SK-N-SH treated with all-trans-retinoic acid at 6 μM for 48 hours (cell line): Measurements from ENCODE around the gene RORB.

Experiments used
- ATAC-seq: fragments of 200-7000 bp; cut with Tn5 transposase; 3 replicates; pipeline ENCODE4 v1.9.1; 2020; ENCODE audit warnings: mild to moderate bottlenecking, moderate library complexity
- ARNTL ChIP-seq: fragments of 450-650 bp; formaldehyde crosslinking; IDR thresholded peaks from 2 replicates; pipeline ENCODE4 v1.5.0; 2020; ENCODE audit warnings: low read depth, mild to moderate bottlenecking, moderate library complexity, borderline replicate concordance
- BACH2 ChIP-seq: fragments of 250-450 bp; sonication (Bioruptor Pico); IDR thresholded peaks from 2 replicates; pipeline ENCODE4 v1.9.0; 2021; ENCODE audit warnings: mild to moderate bottlenecking, borderline replicate concordance
- CREB5 ChIP-seq: fragments of 250-450 bp; sonication (Bioruptor Pico); IDR thresholded peaks from 2 replicates; pipeline ENCODE4 v1.5.1; 2020; ENCODE audit warnings: low read depth, mild to moderate bottlenecking, moderate library complexity
- CSDC2 ChIP-seq: fragments of 250-450 bp; sonication (Bioruptor Pico); IDR thresholded peaks from 2 replicates; pipeline ENCODE4 v1.5.0; 2020; ENCODE audit warnings: mild to moderate bottlenecking, moderate library complexity
- CSRNP3 ChIP-seq: fragments of 250-450 bp; sonication (Bioruptor Pico); IDR thresholded peaks from 2 replicates; pipeline ENCODE4 v1.5.1; 2021; ENCODE audit warnings: mild to moderate bottlenecking, moderate library complexity
- ESRRG ChIP-seq: fragments of 250-450 bp; sonication (Bioruptor Pico); IDR thresholded peaks from 2 replicates; pipeline ENCODE4 v1.6.1; 2021; ENCODE audit warnings: mild to moderate bottlenecking
- GLIS3 ChIP-seq: fragments of 250-450 bp; sonication (Bioruptor Pico); IDR thresholded peaks from 2 replicates; pipeline ENCODE4 v1.5.0; 2020; ENCODE audit warnings: mild to moderate bottlenecking, moderate library complexity
- ISL1 ChIP-seq: fragments of 250-450 bp; sonication (Bioruptor Pico); IDR thresholded peaks from 2 replicates; pipeline ENCODE4 v2.1.2; 2022; ENCODE audit warnings: mild to moderate bottlenecking, moderate library complexity
- PATZ1 ChIP-seq: fragments of 250-450 bp; sonication (Bioruptor Pico); IDR thresholded peaks from 2 replicates; pipeline ENCODE4 v1.8.0; 2020; ENCODE audit warnings: mild to moderate bottlenecking, moderate library complexity, borderline replicate concordance
- PPARA ChIP-seq: fragments of 250-450 bp; sonication (Bioruptor Pico); IDR thresholded peaks from 2 replicates; pipeline ENCODE4 v1.5.0; 2020; ENCODE audit warnings: mild to moderate bottlenecking, borderline replicate concordance
- RARB ChIP-seq: fragments of 250-450 bp; sonication (Bioruptor Pico); IDR thresholded peaks from 2 replicates; pipeline ENCODE4 v1.8.0; 2021; ENCODE audit warnings: mild to moderate bottlenecking, moderate library complexity
- SNAI2 ChIP-seq: fragments of 250-450 bp; sonication (Bioruptor Pico); IDR thresholded peaks from 2 replicates; pipeline ENCODE4 v1.5.0; 2020; ENCODE audit warnings: mild to moderate bottlenecking, moderate library complexity
- TCF4 ChIP-seq: fragments of 250-450 bp; sonication (Bioruptor Pico); IDR thresholded peaks from 2 replicates; pipeline ENCODE4 v1.8.0; 2021; ENCODE audit warnings: mild to moderate bottlenecking, moderate library complexity, borderline replicate concordance
- TOX ChIP-seq: fragments of 250-450 bp; sonication (Bioruptor Pico); IDR thresholded peaks from 2 replicates; pipeline ENCODE4 v1.8.0; 2021; ENCODE audit warnings: mild to moderate bottlenecking, moderate library complexity, borderline replicate concordance
- ZC3H10 ChIP-seq: fragments of 250-450 bp; sonication (Bioruptor Pico); IDR thresholded peaks from 2 replicates; pipeline ENCODE4 v1.5.1; 2021; ENCODE audit warnings: mild to moderate bottlenecking, moderate library complexity
- ZFP3 ChIP-seq: fragments of 250-450 bp; sonication (Bioruptor Pico); IDR thresholded peaks from 2 replicates; pipeline ENCODE4 v1.5.0; 2020; ENCODE audit warnings: mild to moderate bottlenecking, moderate library complexity
- ZFP30 ChIP-seq: fragments of 450-650 bp; formaldehyde crosslinking; IDR thresholded peaks from 2 replicates; pipeline ENCODE4 v1.5.0; 2022; ENCODE audit warnings: mild to moderate bottlenecking, moderate library complexity
- ZNF565 ChIP-seq: fragments of 450-650 bp; formaldehyde crosslinking; conservative IDR thresholded peaks from 2 replicates; pipeline ENCODE4 v1.5.0; 2020; ENCODE audit warnings: low read depth, mild to moderate bottlenecking, moderate library complexity
- ZNF70 ChIP-seq: fragments of 450-650 bp; formaldehyde crosslinking; IDR thresholded peaks from 2 replicates; pipeline ENCODE4 v1.5.0; 2020; ENCODE audit warnings: mild to moderate bottlenecking, moderate library complexity
- ZNF8 ChIP-seq: fragments of 450-650 bp; formaldehyde crosslinking; IDR thresholded peaks from 2 replicates; pipeline ENCODE4 v1.5.0; 2020; ENCODE audit warnings: mild to moderate bottlenecking, moderate library complexity
- TF ChIP-seq, protein P1 (sequence below): fragments of 250-450 bp; sonication (Bioruptor Pico); IDR thresholded peaks from 2 replicates; pipeline ENCODE4 v1.8.0; 2021; ENCODE audit warnings: low read depth, mild to moderate bottlenecking, moderate library complexity, borderline replicate concordance

The RORB gene

DNA sequence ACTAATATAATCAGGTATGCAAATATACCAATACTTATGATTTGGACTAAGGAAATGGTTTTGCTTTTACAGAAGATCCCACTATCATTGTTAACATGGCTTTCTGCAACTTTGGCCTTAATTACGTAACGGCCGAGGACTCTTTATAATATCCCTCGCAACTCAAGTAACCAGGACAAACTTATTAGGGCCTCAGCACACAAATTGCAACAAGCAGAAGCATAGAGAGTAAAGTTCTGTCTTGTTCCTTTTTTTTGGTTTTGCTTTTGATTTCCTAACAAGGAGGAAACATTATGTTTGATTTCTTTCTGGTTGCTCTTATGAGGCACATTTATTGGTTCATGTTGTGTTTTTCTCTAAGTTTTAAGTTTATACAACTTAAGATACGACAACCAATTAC, 60.4 kb downstream of the RORB start:
- no peak for ATAC-seq
- TF ChIP-seq ESRRG (CRISPR knock-in tag), result no peak
- TF ChIP-seq ARNTL (CRISPR knock-in tag), result no peak
- TF ChIP-seq, protein P1, sequence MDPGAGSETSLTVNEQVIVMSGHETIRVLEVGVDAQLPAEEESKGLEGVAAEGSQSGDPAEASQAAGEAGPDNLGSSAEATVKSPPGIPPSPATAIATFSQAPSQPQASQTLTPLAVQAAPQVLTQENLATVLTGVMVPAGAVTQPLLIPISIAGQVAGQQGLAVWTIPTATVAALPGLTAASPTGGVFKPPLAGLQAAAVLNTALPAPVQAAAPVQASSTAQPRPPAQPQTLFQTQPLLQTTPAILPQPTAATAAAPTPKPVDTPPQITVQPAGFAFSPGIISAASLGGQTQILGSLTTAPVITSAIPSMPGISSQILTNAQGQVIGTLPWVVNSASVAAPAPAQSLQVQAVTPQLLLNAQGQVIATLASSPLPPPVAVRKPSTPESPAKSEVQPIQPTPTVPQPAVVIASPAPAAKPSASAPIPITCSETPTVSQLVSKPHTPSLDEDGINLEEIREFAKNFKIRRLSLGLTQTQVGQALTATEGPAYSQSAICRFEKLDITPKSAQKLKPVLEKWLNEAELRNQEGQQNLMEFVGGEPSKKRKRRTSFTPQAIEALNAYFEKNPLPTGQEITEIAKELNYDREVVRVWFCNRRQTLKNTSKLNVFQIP, result no peak

DNA sequence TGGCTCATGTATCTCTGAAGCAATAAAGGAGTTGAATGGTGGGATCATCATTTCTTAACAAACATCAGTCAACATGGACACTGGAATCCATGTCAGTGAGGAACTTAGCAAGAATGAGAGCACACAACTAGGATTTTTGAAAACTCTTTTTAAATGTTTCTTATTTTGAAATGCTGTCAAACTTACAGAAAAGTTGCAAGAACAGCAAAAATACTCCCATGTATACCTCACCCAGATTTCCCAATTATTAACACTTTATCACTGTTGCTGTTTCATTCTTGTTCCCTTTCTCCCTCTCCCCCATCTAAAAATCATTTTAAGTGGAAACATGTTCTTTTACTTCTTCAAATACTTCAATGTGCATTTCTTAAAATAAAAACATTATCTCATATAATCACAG, 65.5 kb downstream of the RORB start:
- TF ChIP-seq ARNTL (CRISPR knock-in tag) (no peak), SNAI2 (CRISPR knock-in tag) (no peak)
- ATAC-seq, result no peak

DNA sequence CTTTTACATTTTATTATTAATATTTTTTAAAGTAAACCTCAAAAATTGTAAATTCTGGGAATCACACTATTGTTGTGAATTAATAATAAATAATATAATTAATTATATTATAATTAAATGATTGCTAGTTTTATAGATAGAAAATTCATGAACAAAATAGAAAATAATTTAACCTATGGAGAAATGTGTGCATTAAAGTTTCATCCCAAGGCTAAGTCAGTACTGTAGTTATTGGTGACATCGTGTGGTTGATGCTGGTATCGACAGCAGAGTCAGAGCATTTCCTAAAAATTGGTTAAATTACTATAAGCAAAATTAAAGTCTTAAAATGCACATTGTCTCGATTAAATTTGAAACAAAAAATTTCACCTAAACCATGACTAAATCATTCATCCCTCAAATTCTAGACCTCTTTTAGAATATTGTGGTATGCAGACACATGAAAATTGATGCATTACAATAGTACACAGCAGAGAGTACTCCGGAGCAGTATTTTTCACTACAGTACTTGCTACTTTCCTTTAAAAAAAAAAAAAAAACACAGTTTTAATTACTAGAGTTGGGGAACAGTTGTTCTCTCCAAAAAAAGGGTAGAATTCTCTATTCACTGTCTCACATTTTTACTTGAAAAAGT, 73.9 kb downstream of the RORB start:
- 0 out of 3 replicates have a peak, but pooled peaks have one; percentile 44 for ATAC-seq
- TF ChIP-seq ZNF8 (CRISPR knock-in tag) (no peak), GLIS3 (CRISPR knock-in tag) (no peak), ZNF565 (CRISPR knock-in tag) (no peak), CREB5 (CRISPR knock-in tag) (no peak), ZFP30 (CRISPR knock-in tag) (no peak), TCF4 (CRISPR knock-in tag) (no peak), ZFP3 (CRISPR knock-in tag) (no peak), PATZ1 (CRISPR knock-in tag) (no peak), CSRNP3 (CRISPR knock-in tag) (no peak), ZNF70 (no peak), CSDC2 (CRISPR knock-in tag) (no peak), ISL1 (CRISPR knock-in tag) (no peak), PPARA (no peak), ZC3H10 (CRISPR knock-in tag) (no peak), BACH2 (CRISPR knock-in tag) (no peak), RARB (no peak)
- TF ChIP-seq, protein P1, result no peak
- TF ChIP-seq, all 23 proteins: peak for 0

GRCh38 chr9:74573640-74574191, 76.6 kb downstream of the RORB start:
- ATAC-seq, result no peak
- TF ChIP-seq ESRRG (CRISPR knock-in tag) (no peak), ZFP3 (CRISPR knock-in tag) (no peak), TOX (CRISPR knock-in tag) (no peak), PPARA (no peak), ZNF565 (CRISPR knock-in tag) (no peak)
- TF ChIP-seq, protein P1, result no peak
